Osteocyte (in vitro differentiated cells): ENCODE measurements around the gene SLCO3A1. TPM values are rescaled to one million over a fixed set of nuclear protein-coding genes. Genes with fewer than 3 reads are reported as not detected.

ENCODE experiments used
- DNase-seq: peaks from one replicate; pipeline ENCODE4 v3.0.0; 2021; ENCODE audit warnings: mixed read lengths; ENCODE audit not compliant: unreplicated experiment; ENCODE audit errors: extremely low spot score
- H3K27ac Mint-ChIP-seq: one replicate; pipeline ENCODE4 v1.8.0; 2021; ENCODE audit warnings: mild to moderate bottlenecking, mixed read lengths; ENCODE audit not compliant: unreplicated experiment
- H3K27me3 Mint-ChIP-seq: one replicate; pipeline ENCODE4 v1.8.0; 2021; ENCODE audit warnings: mixed read lengths; ENCODE audit not compliant: unreplicated experiment
- H3K36me3 Mint-ChIP-seq: one replicate; pipeline ENCODE4 v1.8.0; 2021; ENCODE audit warnings: mixed read lengths; ENCODE audit not compliant: unreplicated experiment
- H3K4me1 Mint-ChIP-seq: one replicate; pipeline ENCODE4 v1.8.0; 2021; ENCODE audit warnings: mixed read lengths; ENCODE audit not compliant: unreplicated experiment
- H3K4me3 Mint-ChIP-seq: one replicate; pipeline ENCODE4 v1.8.0; 2021; ENCODE audit warnings: mild to moderate bottlenecking, moderate library complexity, mixed read lengths; ENCODE audit not compliant: unreplicated experiment
- H3K9me3 Mint-ChIP-seq: one replicate; pipeline ENCODE4 v1.8.0; 2021; ENCODE audit warnings: mixed read lengths; ENCODE audit not compliant: unreplicated experiment
- CTCF ChIP-seq: fragments of 200-600 bp; sonication (generic); IDR thresholded peaks from 2 replicates; pipeline ENCODE4 v1.5.0; 2021; ENCODE audit warnings: antibody characterized with exemption, mild to moderate bottlenecking, moderate library complexity
- total RNA-seq: library from RNA; stranded (reverse); gene quantifications from 2 replicates; pipeline ENCODE4 v1.2.1, GENCODE V29; 2021

Gene SLCO3A1
- total RNA-seq, 1 donor from 2014 or later: 1.3 TPM

GRCh38 chr15:91892436-91892835 is 38.9 kb downstream of the SLCO3A1 start:
- H3K36me3 Mint-ChIP-seq: no peaks in the 10 kb centered on the region
- peaks cover 6% of the 10 kb centered on the region for H3K9me3 Mint-ChIP-seq
- DNase-seq: no peak
- no peaks in the 10 kb centered on the region for H3K27me3 Mint-ChIP-seq
- H3K4me1 Mint-ChIP-seq: no peaks in the 10 kb centered on the region
- no peak overlapping the region for H3K27ac Mint-ChIP-seq
- H3K4me3 Mint-ChIP-seq: no peak overlapping the region
- no peak for TF ChIP-seq CTCF

- DNase-seq: no peak
- no peaks in the 10 kb centered on the region for H3K4me1 Mint-ChIP-seq
- H3K4me3 Mint-ChIP-seq: no peak overlapping the region
- no peak overlapping the region for H3K27ac Mint-ChIP-seq
- H3K9me3 Mint-ChIP-seq: peaks cover 6% of the 10 kb centered on the region
- no peak for TF ChIP-seq CTCF
- no peaks in the 10 kb centered on the region for H3K36me3 Mint-ChIP-seq
- no peaks in the 10 kb centered on the region for H3K27me3 Mint-ChIP-seq
Measured at GRCh38 chr15:91894606-91895005, 41.1 kb downstream of the SLCO3A1 start.

GRCh38 chr15:91895051-91895450 is 41.5 kb downstream of the SLCO3A1 start:
- Mint-ChIP-seq H3K9me3 (peaks cover 6% of the 10 kb centered on the region), H3K4me3 (no peak overlapping the region), H3K36me3 (no peaks in the 10 kb centered on the region), H3K27me3 (no peaks in the 10 kb centered on the region), H3K27ac (no peak overlapping the region), H3K4me1 (no peaks in the 10 kb centered on the region)
- no peak for TF ChIP-seq CTCF
- DNase-seq: no peak

GRCh38 chr15:91896341-91897055 is 43.0 kb downstream of the SLCO3A1 start:
- H3K36me3 Mint-ChIP-seq: no peaks in the 10 kb centered on the region
- no peak overlapping the region for H3K4me3 Mint-ChIP-seq
- H3K4me1 Mint-ChIP-seq: no peaks in the 10 kb centered on the region
- no peaks in the 10 kb centered on the region for H3K27me3 Mint-ChIP-seq
- H3K27ac Mint-ChIP-seq: no peak overlapping the region
- H3K9me3 Mint-ChIP-seq: peaks cover 7% of the 10 kb centered on the region
- no peak for TF ChIP-seq CTCF
- no peak for DNase-seq

- DNase-seq: no peak
- H3K27ac Mint-ChIP-seq: no peak overlapping the region
- no peaks in the 10 kb centered on the region for H3K36me3 Mint-ChIP-seq
- H3K4me3 Mint-ChIP-seq: no peak overlapping the region
- no peak for TF ChIP-seq CTCF
- peaks cover 11% of the 10 kb centered on the region for H3K9me3 Mint-ChIP-seq
- no peaks in the 10 kb centered on the region for H3K27me3 Mint-ChIP-seq
- H3K4me1 Mint-ChIP-seq: no peaks in the 10 kb centered on the region
Measured at GRCh38 chr15:91897585-91898372, 44.3 kb downstream of the SLCO3A1 start.
